Cardiac muscle cell (in vitro differentiated cells and primary cell): ENCODE data around the gene SKP1. TPM values are rescaled to one million over a fixed set of nuclear protein-coding genes. Genes with fewer than 3 reads are reported as not detected.
"Not testable (repeated sequence)": the region's sequence is repeated elsewhere in the genome, so short reads cannot be mapped to it uniquely, and the experiment has no call there.

Experiments used
- DNase-seq, 2 donors: peaks; one replicate each; pipeline versions ENCODE4 v3.0.0 to v3.0.0-alpha.2; 2010 to 2017; ENCODE audit warnings: low read depth in 1 of 2, low spot score in 1 of 2
- H3K27ac ChIP-seq: fragments of 200-600 bp; sonication (generic); 2 replicates; pipeline ENCODE4 v1.5.1; 2016
- H3K27me3 ChIP-seq: fragments of 200-600 bp; sonication (generic); 2 replicates; pipeline ENCODE4 v1.6.0; 2016; ENCODE audit warnings: control low read depth
- H3K36me3 ChIP-seq: fragments of 200-600 bp; sonication (generic); 2 replicates; pipeline ENCODE4 v1.5.1; 2016; ENCODE audit warnings: control low read depth
- H3K4me1 ChIP-seq: fragments of 200-600 bp; sonication (generic); 2 replicates; pipeline ENCODE4 v1.8.1; 2017; ENCODE audit warnings: low read depth, mild to moderate bottlenecking, mixed run types
- H3K4me3 ChIP-seq: fragments of 200-600 bp; sonication (generic); 2 replicates; pipeline ENCODE4 v1.5.1; 2016; ENCODE audit warnings: mild to moderate bottlenecking
- H3K9me3 ChIP-seq: fragments of 200-600 bp; sonication (generic); 2 replicates; pipeline ENCODE4 v1.5.1; 2017; ENCODE audit warnings: low read depth, mild to moderate bottlenecking, control low read depth
- CTCF ChIP-seq: IDR thresholded peaks from 2 replicates; pipeline ENCODE4 v1.5.1; 2012; ENCODE audit warnings: low read depth, mild to moderate bottlenecking, low read length
- polyA plus RNA-seq: library from polyadenylated mRNA; unstranded; fragments of >200 nt; fragmentation: Nextera tagmentation; extraction: Ambion mirVana; gene quantifications from 2 replicates; pipeline ENCODE4 v1.2.1, GENCODE V29; 2016
- total RNA-seq: library from RNA; depleted of rRNA; stranded (reverse); fragments of >200 nt; gene quantifications from 2 replicates; pipeline ENCODE4 v1.2.3, GENCODE V29; 2016

The SKP1 gene
- total RNA-seq (301 and 517 TPM in 2 replicates), polyA plus RNA-seq (1,274 and 1,444 TPM in 2 replicates)

- H3K9me3 ChIP-seq: no peaks in the 10 kb centered on the region
These were observed at the start of gene SKP1 for GRCh38 chr5:134176511-134177368. SKP1 (minus strand) TSS chr5:134176950; CDS start chr5:134174022, 2,928 bp downstream.

GRCh38 chr5:134225780-134226440, 49.2 kb upstream of the SKP1 start, which contains the start of gene PPP2CA:
PPP2CA (minus strand) TSS chr5:134226073; CDS start chr5:134225861, 212 bp downstream.
- H3K36me3 ChIP-seq: no peaks in the 10 kb centered on the region
- no peaks in the 10 kb centered on the region for H3K9me3 ChIP-seq
- H3K4me3 ChIP-seq: peak within 1 kb of the TSS; percentile 93
- H3K4me1 ChIP-seq: peaks cover 20% of the 10 kb centered on the region
- no peak for TF ChIP-seq CTCF
- H3K27ac ChIP-seq: peak within 1 kb of the TSS; percentile 99
- H3K27me3 ChIP-seq: no peaks in the 10 kb centered on the region
- DNase-seq: peak; percentile 96 to 99

More at GRCh38 chr5:134176511-134177368, at the start of gene SKP1:
- no peak for TF ChIP-seq CTCF
- H3K36me3 ChIP-seq: peaks cover 6% of the 10 kb centered on the region
- peak; percentile 84 to 93 for DNase-seq
- peak within 1 kb of the TSS; percentile 67 for H3K4me3 ChIP-seq
- no peaks in the 10 kb centered on the region for H3K27me3 ChIP-seq
- H3K4me1 ChIP-seq: peaks cover 16% of the 10 kb centered on the region
- peak within 1 kb of the TSS; percentile 100 for H3K27ac ChIP-seq

- H3K4me3 ChIP-seq: peak overlapping the region; percentile 93
- no peaks in the 10 kb centered on the region for H3K27me3 ChIP-seq
- H3K27ac ChIP-seq: peak overlapping the region; percentile 99
- no peaks in the 10 kb centered on the region for H3K36me3 ChIP-seq
- no peaks in the 10 kb centered on the region for H3K9me3 ChIP-seq
- peak; percentile 16 for TF ChIP-seq CTCF
- DNase-seq: peak; percentile 62 to 91
- peaks cover 20% of the 10 kb centered on the region for H3K4me1 ChIP-seq
These were observed 48.4 kb upstream of the SKP1 start for GRCh38 chr5:134224888-134225779.

- no peak for TF ChIP-seq CTCF
- Histone ChIP-seq H3K36me3 (no peaks in the 10 kb centered on the region), H3K4me3 (peak overlapping the region; percentile 93), H3K9me3 (no peaks in the 10 kb centered on the region), H3K27ac (no peak overlapping the region), H3K27me3 (no peaks in the 10 kb centered on the region), H3K4me1 (peaks cover 20% of the 10 kb centered on the region)
- no peak for DNase-seq
These were observed 46.9 kb upstream of the SKP1 start for GRCh38 chr5:134223406-134224248.

GRCh38 chr5:134221690-134222089, 44.9 kb upstream of the SKP1 start:
- H3K4me1 ChIP-seq: peaks cover 20% of the 10 kb centered on the region
- not testable (repeated sequence) for H3K9me3 ChIP-seq, H3K4me3 ChIP-seq, H3K36me3 ChIP-seq, DNase-seq, H3K27me3 ChIP-seq, H3K27ac ChIP-seq
